Karpas-422 (cell line): ENCODE data around the gene CYLD. TPM values are rescaled to one million over a fixed set of nuclear protein-coding genes. Genes with fewer than 3 reads are reported as not detected.

Source experiments
- DNase-seq: peaks from one replicate; pipeline ENCODE4 v3.0.0-alpha.2; 2015
- H2AFZ ChIP-seq: fragments of 200-600 bp; sonication (generic); 2 replicates; pipeline ENCODE4 v1.6.1; 2014; ENCODE audit warnings: antibody characterized with exemption, low read length, mixed read lengths
- H3K27ac ChIP-seq: fragments of 200-600 bp; sonication (generic); 2 replicates; pipeline ENCODE4 v1.5.1; 2014; ENCODE audit warnings: mild to moderate bottlenecking, low read length, moderate library complexity
- H3K27me3 ChIP-seq: fragments of 200-600 bp; sonication (generic); 2 replicates; pipeline ENCODE4 v1.6.1; 2014; ENCODE audit warnings: low read length, mixed read lengths
- H3K36me3 ChIP-seq: fragments of 200-600 bp; sonication (generic); 2 replicates; pipeline ENCODE4 v1.6.1; 2014; ENCODE audit warnings: low read length, mixed read lengths; ENCODE audit not compliant: insufficient read depth
- H3K4me1 ChIP-seq: fragments of 200-600 bp; sonication (generic); 2 replicates; pipeline ENCODE4 v1.6.1; 2014; ENCODE audit warnings: mild to moderate bottlenecking, low read length, mixed read lengths
- H3K4me2 ChIP-seq: fragments of 200-600 bp; sonication (generic); 2 replicates; pipeline ENCODE4 v1.6.1; 2014; ENCODE audit warnings: low read length, low read depth, mild to moderate bottlenecking; ENCODE audit not compliant: poor library complexity, severe bottlenecking
- H3K4me3 ChIP-seq: fragments of 200-600 bp; sonication (generic); 2 replicates; pipeline ENCODE4 v1.5.1; 2014; ENCODE audit warnings: mild to moderate bottlenecking, antibody characterized with exemption, low read length, mixed read lengths
- H3K79me2 ChIP-seq: fragments of 200-600 bp; sonication (generic); 2 replicates; pipeline ENCODE4 v1.6.1; 2014; ENCODE audit warnings: mild to moderate bottlenecking, low read length, mixed read lengths
- H3K9ac ChIP-seq: fragments of 200-600 bp; sonication (generic); 2 replicates; pipeline ENCODE4 v1.6.0; 2014; ENCODE audit warnings: low read length
- H3K9me2 ChIP-seq: fragments of 200-600 bp; sonication (generic), shearing (Covaris generic); replicated peaks from 2 replicates; pipeline ENCODE4 v1.6.0; 2014; ENCODE audit warnings: mild to moderate bottlenecking, low read length, moderate library complexity; ENCODE audit not compliant: insufficient read depth
- H3K9me3 ChIP-seq: fragments of 300-700, 200-600 bp; sonication (generic); 2 replicates; pipeline ENCODE4 v1.6.1; 2014; ENCODE audit warnings: low read length, mixed read lengths
- H4K20me1 ChIP-seq: fragments of 200-600 bp; sonication (generic); 2 replicates; pipeline ENCODE4 v1.6.1; 2014; ENCODE audit warnings: mild to moderate bottlenecking, antibody characterized with exemption, low read length, low read depth; ENCODE audit not compliant: insufficient read depth
- total RNA-seq: library from RNA; depleted of rRNA; stranded (reverse); fragments of >200 nt; shearing (Covaris generic); gene quantifications from 2 replicates; pipeline ENCODE4 v1.2.3, GENCODE V29; 2014; ENCODE audit warnings: low replicate concordance

The CYLD gene
- total RNA-seq, 1 experiment from 2014 or later: 44.4 TPM

DNA sequence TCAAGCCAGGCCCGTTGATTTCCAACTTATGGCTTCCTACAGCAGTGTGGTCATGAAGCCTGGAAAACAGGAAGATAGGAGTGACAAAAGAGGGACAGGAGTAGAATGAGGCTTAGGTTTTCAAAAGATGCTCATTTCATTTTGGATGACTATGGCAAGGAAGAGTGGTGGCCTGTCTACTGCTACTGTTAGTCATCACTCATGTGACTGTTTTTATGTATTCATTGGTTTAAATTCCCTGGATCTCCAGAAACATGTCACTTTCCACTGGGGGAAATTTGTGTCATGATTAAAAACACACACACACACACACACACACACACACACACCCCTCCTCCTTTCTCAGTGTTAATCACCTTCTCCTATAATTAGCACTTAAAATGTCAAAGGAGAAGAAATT lies 1.1 kb upstream of the CYLD start:
- Histone ChIP-seq H3K4me1 (peaks cover 28% of the 10 kb centered on the region), H3K9ac (no peak overlapping the region), H3K4me2 (peak overlapping the region; percentile 64), H3K27me3 (no peaks in the 10 kb centered on the region), H4K20me1 (no peaks in the 10 kb centered on the region), H3K9me3 (no peaks in the 10 kb centered on the region), H2AFZ (no peak overlapping the region), H3K27ac (no peak overlapping the region), H3K79me2 (peaks cover 12% of the 10 kb centered on the region; the same call in 1 of the 2 replicates), H3K4me3 (peak overlapping the region; percentile 59; the same call in 1 of the 2 replicates), H3K9me2 (no peaks in the 10 kb centered on the region), H3K36me3 (no peaks in the 10 kb centered on the region)
- DNase-seq: no peak

DNA sequence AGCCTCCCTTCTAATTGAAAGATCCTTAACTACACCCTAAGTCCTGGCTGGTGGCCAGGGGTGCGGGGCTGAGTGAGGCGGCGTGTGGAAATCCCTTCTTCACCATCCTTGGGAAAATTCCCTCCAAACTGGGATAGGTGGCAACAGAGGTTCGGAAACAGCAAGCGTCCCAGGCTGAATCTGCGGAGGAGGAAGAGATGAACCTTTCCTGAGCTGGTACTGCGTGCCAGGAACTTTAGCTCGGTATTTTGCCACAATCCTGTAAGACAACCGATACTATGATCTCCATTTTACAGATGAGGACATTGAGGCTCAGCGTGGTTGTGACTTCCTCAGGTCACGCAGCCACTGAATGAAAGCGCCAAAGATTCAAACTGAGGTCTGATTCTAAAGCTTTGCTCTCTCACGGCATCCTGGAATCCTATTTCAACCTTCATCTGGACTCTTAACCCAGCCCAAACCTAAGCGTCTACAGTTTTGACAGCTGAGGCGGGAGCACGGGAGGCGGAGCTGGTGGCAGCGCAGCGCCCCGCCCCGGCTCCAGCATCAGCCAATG lies 583 bp upstream of the CYLD start:
- H3K4me3 ChIP-seq: peak overlapping the region; percentile 59

DNA sequence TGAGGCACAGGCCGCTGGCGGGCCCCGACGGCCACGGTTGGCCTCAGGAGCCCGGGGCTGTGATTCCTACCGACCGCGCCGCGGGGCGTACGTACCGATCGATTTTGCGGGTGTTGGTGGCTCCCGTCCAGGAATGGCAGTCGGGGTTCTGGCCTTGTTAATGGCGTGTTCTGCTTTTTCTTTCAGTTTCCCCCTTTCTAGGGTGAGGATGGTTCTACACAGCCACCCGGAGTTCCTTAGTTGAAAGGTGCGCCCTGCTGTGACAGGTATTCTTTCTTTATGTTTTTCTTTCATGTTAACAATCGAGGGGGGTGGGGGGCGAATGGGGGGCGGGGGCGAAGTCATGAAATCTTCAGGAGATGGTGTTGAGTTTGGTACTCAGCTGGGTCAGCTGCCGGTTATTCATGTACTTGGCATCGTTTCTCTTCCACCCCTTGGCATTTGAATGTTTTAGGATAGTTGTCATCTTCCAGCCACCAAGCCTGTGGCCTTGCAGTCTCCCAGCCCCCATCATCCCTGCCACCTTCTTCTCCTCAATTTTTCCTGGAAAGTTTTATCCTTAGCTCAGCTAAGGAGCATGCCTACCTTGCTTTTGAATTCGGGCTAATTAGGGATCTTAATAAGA lies 802 bp downstream of the CYLD start:
- Histone ChIP-seq H3K79me2 (peaks cover 12% of the 10 kb centered on the region; the same call in 1 of the 2 replicates), H2AFZ (0 out of 2 replicates have a peak overlapping the region, but pooled peaks have one; percentile 40)
- peak; percentile 55 for DNase-seq

More for the DNA sequence above, 583 bp upstream of the CYLD start:
- Histone ChIP-seq H3K27ac (no peak overlapping the region), H3K79me2 (peaks cover 12% of the 10 kb centered on the region; the same call in 1 of the 2 replicates), H3K9ac (no peak overlapping the region), H4K20me1 (no peaks in the 10 kb centered on the region), H3K4me2 (peak overlapping the region; percentile 64), H2AFZ (peak overlapping the region; percentile 64), H3K4me1 (peaks cover 28% of the 10 kb centered on the region), H3K27me3 (no peaks in the 10 kb centered on the region), H3K9me3 (no peaks in the 10 kb centered on the region), H3K36me3 (no peaks in the 10 kb centered on the region), H3K9me2 (no peaks in the 10 kb centered on the region)
- no peak for DNase-seq

DNA sequence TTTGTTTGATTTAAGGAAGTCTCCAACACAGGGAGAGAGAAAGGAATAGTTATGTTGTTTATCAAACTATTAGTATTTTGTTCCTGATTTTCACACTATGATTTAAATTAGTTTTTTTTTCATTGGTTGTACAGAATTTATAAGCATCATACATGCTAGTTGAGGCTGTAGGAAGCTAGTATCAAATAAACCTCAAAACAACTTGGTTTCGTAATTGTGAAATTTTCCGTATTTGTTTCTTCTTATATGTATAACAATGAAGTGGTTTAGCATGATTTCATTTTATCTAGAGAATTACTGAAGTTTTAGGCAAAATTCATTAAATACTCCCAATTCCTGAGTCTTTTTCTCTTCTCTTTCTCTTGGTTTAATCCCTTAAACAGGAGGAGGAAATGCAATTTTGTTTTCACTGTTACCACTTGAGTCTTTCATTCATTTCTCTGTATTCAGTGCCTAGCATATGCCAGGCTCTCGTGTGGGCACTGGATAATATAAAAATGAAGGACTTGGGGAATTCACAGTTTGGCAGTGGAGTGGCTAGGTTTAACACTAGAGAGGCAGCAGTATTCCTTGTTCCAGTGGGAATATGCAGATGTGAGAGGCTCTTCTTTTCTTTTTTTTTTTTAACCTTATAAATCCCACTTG lies 1.8 kb downstream of the CYLD start:
- DNase-seq: peak; percentile 42
- Histone ChIP-seq H3K4me2 (peak overlapping the region; percentile 75), H3K9me3 (no peaks in the 10 kb centered on the region), H3K27ac (no peak overlapping the region), H3K79me2 (peaks cover 12% of the 10 kb centered on the region; the same call in 1 of the 2 replicates), H3K4me1 (peaks cover 28% of the 10 kb centered on the region), H3K9me2 (no peaks in the 10 kb centered on the region), H3K36me3 (no peaks in the 10 kb centered on the region), H2AFZ (no peak overlapping the region), H3K27me3 (no peaks in the 10 kb centered on the region), H3K9ac (peak overlapping the region; percentile 86), H4K20me1 (no peaks in the 10 kb centered on the region), H3K4me3 (peak overlapping the region; percentile 87)

More for the DNA sequence above, 802 bp downstream of the CYLD start:
- peaks cover 28% of the 10 kb centered on the region for H3K4me1 ChIP-seq
- H3K9ac ChIP-seq: peak overlapping the region; percentile 86
- no peaks in the 10 kb centered on the region for H3K9me3 ChIP-seq
- peak overlapping the region; percentile 75 for H3K4me2 ChIP-seq
- H3K27ac ChIP-seq: no peak overlapping the region
- no peaks in the 10 kb centered on the region for H3K36me3 ChIP-seq
- H3K4me3 ChIP-seq: peak overlapping the region; percentile 87
- no peaks in the 10 kb centered on the region for H3K9me2 ChIP-seq
- no peaks in the 10 kb centered on the region for H3K27me3 ChIP-seq
- no peaks in the 10 kb centered on the region for H4K20me1 ChIP-seq

DNA sequence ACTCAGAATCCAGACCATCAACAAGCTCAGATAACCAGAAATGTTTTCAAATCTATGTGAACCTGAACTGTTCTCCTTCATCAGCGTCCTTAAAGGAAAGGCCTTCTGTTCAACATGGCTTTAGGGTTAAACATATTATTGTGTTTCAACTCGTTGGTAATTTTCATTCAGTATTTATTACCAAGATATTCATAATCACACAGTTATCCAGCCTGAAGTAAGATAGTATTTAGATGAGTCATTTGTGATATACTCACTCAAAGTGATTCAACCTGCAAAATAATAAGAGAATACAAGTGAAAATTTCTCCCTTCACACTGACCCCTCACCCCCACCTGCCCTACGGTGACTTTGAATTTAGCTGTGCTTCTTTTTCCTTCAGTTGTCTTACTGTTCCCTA lies 3.0 kb downstream of the CYLD start:
- no peaks in the 10 kb centered on the region for H4K20me1 ChIP-seq
- H3K4me2 ChIP-seq: peak overlapping the region; percentile 75
- no peaks in the 10 kb centered on the region for H3K9me3 ChIP-seq
- H3K36me3 ChIP-seq: peaks cover 6% of the 10 kb centered on the region; the same call in 1 of the 2 replicates
- H3K27me3 ChIP-seq: no peaks in the 10 kb centered on the region
- no peak overlapping the region for H3K27ac ChIP-seq
- no peak for DNase-seq
- no peak overlapping the region for H3K9ac ChIP-seq
- H3K9me2 ChIP-seq: no peaks in the 10 kb centered on the region
- no peak overlapping the region for H2AFZ ChIP-seq
- H3K79me2 ChIP-seq: peaks cover 12% of the 10 kb centered on the region; the same call in 1 of the 2 replicates
- no peak overlapping the region for H3K4me3 ChIP-seq
- H3K4me1 ChIP-seq: peaks cover 28% of the 10 kb centered on the region

DNA sequence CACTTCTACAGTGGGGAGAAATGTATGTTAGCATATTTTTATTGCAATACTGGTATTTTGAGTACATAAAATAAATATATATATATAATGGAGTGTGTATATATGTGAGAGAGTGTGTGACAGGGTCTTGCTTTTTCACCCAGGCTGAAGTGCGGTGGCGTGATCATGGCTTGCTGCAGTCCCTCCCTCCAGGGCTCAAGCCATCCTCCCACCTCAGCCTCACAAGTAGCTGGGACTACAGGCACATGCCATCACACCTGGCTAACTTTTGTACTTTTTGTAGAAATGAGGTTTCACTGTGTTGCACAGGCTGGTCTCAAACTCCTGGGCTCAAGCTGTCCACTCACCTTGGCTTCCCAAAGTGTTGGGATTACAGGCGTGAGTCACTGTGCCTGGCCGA lies 4.1 kb downstream of the CYLD start:
- H3K4me3 ChIP-seq: no peak overlapping the region
- H3K4me1 ChIP-seq: peaks cover 28% of the 10 kb centered on the region
- no peaks in the 10 kb centered on the region for H4K20me1 ChIP-seq
- peaks cover 10% of the 10 kb centered on the region; the same call in 1 of the 2 replicates for H3K36me3 ChIP-seq
- peaks cover 15% of the 10 kb centered on the region; the same call in 1 of the 2 replicates for H3K79me2 ChIP-seq
- no peak overlapping the region for H3K9ac ChIP-seq
- H3K27ac ChIP-seq: no peak overlapping the region
- no peak overlapping the region for H2AFZ ChIP-seq
- no peak overlapping the region for H3K4me2 ChIP-seq
- H3K27me3 ChIP-seq: no peaks in the 10 kb centered on the region
- H3K9me2 ChIP-seq: no peaks in the 10 kb centered on the region
- no peak for DNase-seq
- no peaks in the 10 kb centered on the region for H3K9me3 ChIP-seq

DNA sequence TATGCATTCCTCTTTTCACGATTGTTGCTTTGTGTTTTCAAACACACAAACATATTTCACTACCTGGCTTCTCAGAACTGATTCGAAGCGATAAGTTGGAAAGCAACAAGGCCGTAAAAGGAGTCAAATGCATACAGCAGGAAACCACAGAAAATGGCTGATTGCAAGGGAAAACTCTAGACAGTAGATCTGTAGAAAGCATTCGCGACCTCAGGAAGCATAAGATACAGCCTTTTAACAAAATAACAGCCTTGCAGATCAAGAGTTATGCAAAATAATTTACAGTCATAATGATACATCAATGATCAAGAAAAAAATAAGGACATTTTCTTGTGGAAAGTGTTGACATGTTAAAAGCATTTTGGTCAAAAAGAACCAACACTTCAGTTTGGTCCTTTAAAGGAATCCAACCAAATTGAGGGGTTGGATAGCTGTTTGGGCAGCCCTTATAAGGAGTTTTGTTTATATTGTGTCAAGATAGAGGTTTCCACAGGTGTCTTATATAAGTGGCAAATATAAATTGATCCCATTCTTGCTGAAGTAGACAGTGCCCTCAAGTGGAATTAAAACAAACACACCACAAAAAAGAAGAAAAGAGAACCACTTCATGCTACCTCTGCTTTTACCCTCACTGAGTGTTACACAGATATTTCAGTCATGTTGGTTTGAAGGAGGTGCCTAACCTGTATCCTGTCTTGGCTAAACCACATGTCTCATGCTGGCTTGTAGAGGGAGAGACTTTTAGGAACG lies 5.5 kb downstream of the CYLD start:
- H3K36me3 ChIP-seq: peaks cover 13% of the 10 kb centered on the region; the same call in 1 of the 2 replicates
- no peaks in the 10 kb centered on the region for H4K20me1 ChIP-seq
- no peak overlapping the region for H2AFZ ChIP-seq
- H3K4me3 ChIP-seq: no peak overlapping the region
- H3K9ac ChIP-seq: no peak overlapping the region
- H3K27ac ChIP-seq: no peak overlapping the region
- H3K79me2 ChIP-seq: peaks cover 15% of the 10 kb centered on the region; the same call in 1 of the 2 replicates
- H3K4me2 ChIP-seq: no peak overlapping the region
- H3K27me3 ChIP-seq: no peaks in the 10 kb centered on the region
- H3K9me2 ChIP-seq: no peaks in the 10 kb centered on the region
- H3K4me1 ChIP-seq: peaks cover 23% of the 10 kb centered on the region
- peak; percentile 64 for DNase-seq
- no peaks in the 10 kb centered on the region for H3K9me3 ChIP-seq
